Kidney capillary endothelial cell (primary cell): Measurements from ENCODE around the gene CGNL1.

ENCODE experiments used
- DNase-seq: peaks from one replicate; pipeline ENCODE4 v3.0.0-alpha.2; 2018; ENCODE audit warnings: low spot score

The CGNL1 gene

DNA sequence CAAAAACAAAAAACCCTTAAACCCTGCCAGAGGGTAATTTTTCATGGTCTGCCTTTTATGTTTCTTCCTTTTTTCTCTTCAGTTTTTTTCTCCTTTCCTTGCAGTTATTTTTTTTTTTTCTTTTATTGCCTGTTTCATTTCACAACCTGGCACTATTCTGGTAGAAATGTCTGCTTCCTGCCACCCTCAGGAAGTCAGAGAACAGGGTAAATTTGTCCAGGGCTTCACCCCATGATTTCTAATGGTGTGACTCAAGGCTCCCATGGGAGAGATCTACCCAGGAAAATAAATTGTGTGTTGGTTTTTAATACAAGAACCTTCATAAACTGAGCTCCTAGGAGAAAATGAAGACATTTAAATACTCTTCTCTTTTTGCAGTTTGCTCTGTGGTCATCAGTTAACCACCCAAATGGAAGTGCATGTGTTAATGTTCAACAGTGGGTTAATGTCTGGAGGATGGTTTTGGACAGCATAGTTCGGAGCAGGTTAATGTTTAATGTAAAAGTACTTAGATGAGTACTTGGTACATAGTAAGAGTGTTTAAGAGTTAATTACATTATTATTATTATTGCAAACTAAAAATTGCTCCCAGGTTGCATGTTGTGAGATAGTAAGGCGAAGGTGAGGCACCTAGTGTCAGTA is 45.9 kb downstream of the CGNL1 start:
- DNase-seq, result no peak

DNA sequence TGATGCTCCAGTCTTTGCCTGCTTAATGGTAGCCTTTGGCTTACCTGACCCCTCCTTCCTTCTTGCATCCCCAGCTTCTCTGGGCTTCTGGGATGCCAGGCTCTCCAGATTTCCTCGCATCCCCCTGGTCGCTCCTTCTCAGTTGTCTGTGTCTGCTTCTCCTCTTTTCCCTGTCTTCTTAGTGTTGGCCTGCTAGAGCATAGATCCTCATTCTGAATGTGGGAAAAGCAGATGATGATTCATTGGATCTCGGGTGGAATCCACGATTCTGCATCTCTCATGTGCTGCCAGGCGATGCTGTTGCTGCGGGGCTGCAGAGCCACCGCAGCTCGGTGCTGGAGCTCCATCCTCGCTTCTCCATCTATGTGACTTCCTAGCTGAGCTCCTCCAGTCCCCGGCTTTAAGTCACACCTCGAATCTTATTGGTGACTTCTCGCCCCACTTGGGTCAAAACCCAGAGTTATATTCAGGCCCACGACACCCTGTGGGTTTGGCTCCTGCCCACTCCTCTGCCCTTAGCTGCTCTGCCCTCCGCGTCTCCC is 47.4 kb downstream of the CGNL1 start:
- no peak for DNase-seq

DNA sequence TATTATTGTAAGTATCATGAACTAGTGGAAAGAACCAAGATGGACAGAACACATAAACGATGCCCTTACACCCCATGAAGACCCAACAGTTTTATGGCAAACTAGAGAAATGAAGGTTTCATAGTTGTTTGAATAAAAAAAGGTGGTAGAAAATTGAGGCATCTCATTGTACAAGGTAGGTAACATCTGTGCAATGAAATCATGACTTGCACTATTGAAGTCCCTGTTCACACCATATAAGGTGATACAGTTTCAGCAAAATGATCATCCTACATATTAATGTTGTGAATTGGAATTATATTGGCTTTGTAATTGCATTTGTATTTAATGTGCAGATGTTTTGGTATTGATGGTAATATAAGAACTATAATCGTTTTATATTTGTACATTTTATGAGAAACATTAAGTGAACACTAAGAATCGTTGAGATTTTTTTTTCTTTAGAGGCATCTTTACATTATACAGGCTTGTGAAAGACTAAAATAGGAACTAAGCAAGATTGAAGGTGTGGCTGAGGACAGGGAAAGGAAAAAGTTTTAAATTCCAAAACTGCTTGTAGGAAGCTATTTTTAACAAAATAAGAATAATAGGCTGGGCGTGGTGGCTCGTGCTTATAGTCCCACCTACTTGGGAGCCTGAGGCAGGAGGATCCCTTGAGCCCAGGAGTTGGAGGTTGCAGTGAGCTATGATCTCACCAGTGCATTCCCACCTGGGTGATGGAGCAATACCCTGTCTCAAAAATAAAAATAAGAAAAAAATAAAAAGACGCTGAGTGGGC is 48.5 kb downstream of the CGNL1 start:
- DNase-seq, result no peak

GRCh38 chr15:57425842-57426241 is 49.5 kb downstream of the CGNL1 start:
- DNase-seq, result no peak

- DNase-seq, result no peak
Measured at GRCh38 chr15:57427367-57427821, 51.1 kb downstream of the CGNL1 start.

DNA sequence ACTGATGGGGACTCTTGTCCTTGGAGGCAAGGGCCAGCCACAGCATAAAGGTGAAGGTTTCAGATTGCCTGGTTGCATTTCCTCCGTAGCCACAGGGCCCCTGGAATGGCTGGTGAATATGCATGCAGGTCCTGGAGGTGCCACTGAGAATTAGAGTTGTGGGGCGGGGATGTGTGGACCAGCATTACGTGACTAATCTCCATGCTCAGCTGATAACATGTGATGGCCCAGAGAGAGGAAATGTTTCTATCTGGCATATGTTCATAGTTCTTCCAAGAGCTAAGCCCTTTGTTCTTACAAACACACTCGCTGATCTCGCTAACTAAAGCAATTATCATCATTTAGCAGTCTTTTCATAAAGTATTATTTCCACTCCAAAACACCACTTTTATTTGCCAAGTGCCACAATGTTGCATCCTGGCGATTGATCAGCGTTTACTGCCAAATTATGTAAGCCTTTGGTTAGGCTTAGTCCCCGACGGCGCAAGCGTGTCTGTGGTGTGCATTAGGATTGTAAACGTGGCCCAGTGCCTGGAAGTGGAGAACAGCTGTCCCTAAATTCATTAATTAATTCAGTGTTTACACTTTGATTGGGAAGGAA is 55.9 kb downstream of the CGNL1 start:
- no peak for DNase-seq

DNA sequence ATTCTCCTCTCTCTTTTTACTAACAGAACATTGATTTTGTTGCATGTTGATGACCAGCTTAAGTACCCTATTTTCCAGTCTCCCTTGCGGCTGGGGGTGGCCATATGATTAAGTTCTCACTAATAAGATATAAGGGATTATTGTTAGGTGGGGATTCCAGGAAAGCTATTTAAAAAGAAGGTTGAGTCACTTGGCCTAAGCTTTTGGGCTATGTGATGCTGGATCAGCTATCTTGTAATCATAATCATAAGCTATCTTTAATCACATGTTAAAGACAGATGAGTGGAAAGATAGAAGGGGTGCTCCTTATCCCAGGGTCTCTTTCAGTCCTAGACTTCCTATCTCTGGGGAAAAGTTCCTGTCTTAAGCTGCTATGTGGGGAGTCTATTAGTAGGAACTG is 59.9 kb downstream of the CGNL1 start:
- no peak for DNase-seq

- DNase-seq, result no peak
Measured at GRCh38 chr15:57436961-57437360, 60.7 kb downstream of the CGNL1 start.

DNA sequence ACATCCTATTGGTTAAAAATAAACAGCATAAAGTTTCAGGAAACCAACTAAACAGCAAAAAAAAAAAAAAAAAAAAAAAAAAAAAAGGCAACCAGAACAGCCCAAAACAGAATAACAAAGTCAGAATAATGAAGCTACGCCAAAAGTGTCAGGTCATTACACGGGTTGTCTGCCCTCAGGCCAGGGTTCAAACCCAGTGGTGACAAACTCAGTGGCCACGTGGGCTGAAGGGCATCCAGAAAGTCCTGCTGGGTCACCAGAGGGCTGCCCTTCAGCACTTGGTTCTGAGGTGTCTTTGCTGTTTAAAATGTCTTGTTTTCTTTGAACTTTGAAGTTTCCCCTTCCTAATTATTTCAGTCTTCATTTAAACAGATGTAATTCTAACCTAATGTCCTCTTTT is 61.3 kb downstream of the CGNL1 start:
- DNase-seq, result no peak

GRCh38 chr15:57438166-57438565 is 61.9 kb downstream of the CGNL1 start:
- no peak for DNase-seq

DNA sequence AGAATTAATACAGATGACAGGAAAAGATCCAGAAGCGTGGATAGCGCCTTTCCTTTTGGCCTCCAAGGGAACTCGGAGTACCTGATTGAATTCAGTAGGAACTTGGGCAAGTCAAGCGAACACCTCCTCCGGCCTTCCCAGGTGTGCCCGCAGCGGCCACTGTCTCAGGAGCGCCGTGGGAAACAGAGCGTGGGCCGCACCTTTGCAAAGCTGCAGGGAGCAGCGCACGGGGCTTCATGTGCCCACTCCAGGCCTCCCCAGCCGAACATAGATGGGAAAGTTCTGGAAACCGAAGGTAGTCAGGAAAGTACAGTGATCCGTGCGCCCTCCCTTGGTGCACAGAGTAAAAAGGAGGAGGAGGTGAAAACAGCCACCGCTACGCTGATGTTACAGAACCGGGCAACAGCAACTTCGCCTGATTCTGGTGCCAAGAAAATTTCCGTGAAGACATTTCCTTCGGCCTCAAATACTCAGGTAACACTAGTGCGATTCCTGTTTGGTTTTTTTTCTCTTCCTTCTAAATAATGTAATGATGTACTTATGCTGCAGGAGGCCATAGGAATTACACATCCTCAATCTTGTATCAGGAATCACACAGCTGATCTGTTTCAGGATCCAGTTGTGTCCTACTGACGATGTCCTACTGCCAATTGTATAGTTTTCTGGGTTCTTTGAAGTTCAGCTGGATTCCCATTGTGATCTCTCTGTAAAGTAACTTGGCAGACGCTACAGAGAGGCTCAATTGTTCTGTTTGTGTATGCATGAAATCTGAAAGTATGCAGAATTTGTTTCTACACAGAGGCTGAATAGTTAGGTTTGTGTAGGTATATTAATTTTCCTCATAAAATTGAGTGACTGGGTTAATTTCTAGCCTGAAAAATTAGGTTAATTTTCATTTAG is 63.1 kb downstream of the CGNL1 start:
- no peak for DNase-seq

- no peak for DNase-seq
Measured at GRCh38 chr15:57440167-57440566, 63.9 kb downstream of the CGNL1 start.

GRCh38 chr15:57440799-57441198 is 64.5 kb downstream of the CGNL1 start:
- DNase-seq, result no peak

GRCh38 chr15:57442335-57442734 is 66.0 kb downstream of the CGNL1 start:
- DNase-seq, result no peak

- DNase-seq, result no peak
Measured at GRCh38 chr15:57443486-57443885, 67.2 kb downstream of the CGNL1 start.

DNA sequence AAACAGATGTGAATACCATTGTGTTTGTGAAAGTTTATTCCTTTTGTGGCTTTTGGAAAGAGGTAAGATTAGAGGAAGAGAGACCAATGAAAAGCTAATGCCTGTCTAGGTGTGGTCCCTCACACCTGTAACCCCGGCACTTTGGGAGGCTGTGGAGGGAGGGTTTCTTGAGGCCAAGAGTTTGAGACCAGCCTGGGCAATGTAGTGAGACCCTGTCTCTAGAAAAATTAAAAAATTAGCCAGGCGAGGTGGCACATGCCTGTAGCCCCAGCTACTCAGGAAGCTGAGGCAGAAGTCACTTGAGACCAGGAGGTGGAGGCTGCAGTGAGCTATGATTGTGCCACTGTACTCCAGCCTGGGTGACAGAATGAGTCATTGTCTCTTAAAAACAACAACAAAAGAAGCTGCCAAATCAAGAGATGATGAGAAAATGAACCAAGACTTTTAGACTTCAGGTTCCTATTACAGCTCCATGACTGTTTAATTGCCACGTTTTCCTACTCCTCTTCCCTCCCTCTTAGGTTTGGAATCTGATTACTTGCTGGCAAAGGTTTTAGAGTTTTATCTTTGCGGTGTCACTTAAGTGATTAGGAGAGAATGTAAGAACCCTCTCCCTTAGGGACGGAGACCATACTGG is 68.7 kb downstream of the CGNL1 start:
- DNase-seq, result peak; percentile 52

DNA sequence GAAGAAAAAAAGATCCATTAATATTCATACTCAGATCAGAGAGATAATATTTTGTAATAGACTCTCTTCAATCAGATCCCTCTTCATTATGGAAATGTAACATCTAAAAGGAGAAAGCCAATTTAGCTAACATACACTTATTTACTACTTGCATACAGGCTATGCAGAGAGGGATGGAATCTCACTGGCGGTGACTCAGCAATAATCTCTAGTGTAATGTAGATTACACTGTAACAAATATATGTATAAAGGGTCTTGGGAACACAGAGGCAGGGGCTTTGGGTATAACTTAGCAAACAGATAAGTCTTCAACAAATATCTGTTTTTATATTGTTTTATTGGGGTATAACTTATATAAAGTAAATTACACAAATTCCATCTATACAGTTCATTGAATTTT is 69.6 kb downstream of the CGNL1 start:
- DNase-seq, result no peak

DNA sequence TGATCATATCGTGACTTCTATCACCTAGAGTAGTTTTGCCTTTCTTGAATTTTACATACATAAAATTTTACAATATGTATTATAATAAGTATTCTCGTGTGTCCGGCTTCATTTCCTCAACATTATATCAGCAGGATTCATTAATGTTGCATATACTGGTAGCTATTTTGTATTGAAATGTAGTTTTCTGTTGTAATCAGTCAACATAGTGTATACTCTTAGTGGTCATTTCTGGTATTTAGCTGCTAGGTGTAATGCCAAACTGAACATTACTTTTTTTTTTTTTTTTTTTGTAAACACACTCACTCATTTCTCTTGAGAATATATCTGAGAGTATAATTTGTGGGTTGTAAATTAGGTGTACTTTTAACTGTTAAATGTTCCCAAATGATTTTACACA is 70.1 kb downstream of the CGNL1 start:
- no peak for DNase-seq

DNA sequence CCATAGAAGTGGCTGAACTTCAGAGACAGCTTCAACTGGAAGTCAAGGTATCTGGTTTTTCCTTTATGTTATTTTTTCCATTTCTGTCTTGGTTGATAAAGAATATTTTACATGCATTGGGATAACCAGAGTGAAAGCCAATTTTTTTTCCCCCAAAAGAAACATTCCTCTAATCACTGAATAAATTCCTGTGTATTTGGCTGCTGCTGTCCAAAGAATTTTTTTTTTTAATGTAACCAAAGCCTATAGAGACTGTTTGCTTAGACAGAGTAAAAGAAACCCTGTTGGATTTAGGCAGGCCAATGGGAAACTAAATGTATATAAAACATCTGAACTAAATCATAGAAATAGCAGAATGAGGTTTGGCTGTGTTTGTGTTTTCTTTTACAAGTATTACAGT is 75.2 kb downstream of the CGNL1 start:
- no peak for DNase-seq

DNA sequence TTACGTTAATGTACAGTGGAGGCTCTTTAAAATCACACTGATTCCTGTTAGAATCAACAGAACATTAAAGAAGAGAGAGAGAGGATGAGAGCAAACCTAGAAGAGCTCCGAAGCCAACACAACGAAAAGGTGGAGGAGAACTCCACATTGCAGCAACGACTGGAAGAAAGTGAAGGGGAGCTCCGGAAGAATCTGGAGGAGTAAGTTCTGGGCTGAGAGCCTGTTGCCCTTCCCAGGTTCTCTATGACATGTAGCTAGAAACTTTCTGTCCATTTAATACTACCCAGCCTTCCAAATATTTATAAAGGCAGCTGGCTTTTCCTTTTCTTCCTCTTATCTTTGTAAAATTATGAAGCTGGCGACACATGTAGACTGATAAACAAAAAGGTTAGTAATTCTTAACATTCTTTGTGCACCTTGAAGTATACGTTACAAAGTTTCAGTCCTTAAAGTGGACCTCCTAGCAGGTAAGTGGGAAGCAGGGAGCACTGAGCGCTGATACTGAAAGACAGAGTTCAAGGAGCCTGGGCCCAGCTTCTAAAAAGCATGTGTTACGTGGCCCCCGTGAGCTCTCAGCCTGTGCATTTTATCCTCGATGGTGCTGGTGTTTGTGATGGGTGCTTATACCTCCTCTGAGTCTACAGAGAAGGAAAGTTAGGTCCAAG is 75.9 kb downstream of the CGNL1 start:
- no peak for DNase-seq

GRCh38 chr15:57455929-57456328 is 79.6 kb downstream of the CGNL1 start:
- DNase-seq, result no peak
